ENCODE results near the gene ARMC2. TPM values are rescaled to one million over a fixed set of nuclear protein-coding genes. Genes with fewer than 3 reads are reported as not detected.
"Not testable (repeated sequence)": the region's sequence is repeated elsewhere in the genome, so short reads cannot be mapped to it uniquely, and the experiment has no call there.

The ARMC2 gene
- total RNA-seq, 2 experiments from 2014 or later = 10.3 to 10.9 TPM

- peaks cover 36% of the 10 kb centered on the region for H3K4me1 Mint-ChIP-seq (ENCODE audit: low read depth)
- no peak for ATAC-seq
- H3K9me3 Mint-ChIP-seq (ENCODE audit: insufficient read depth) = no peaks in the 10 kb centered on the region
- no peak overlapping the region for H3K27ac Mint-ChIP-seq
- DNase-seq = no peak
- H3K27me3 Mint-ChIP-seq (ENCODE audit: low read depth) = peaks cover 5% of the 10 kb centered on the region
- POLR2A ChIA-PET = no interaction called here
- CTCF ChIA-PET = interaction anchor here (0.5 to 1.3 kb wide), 4 partner anchors 15 to 1126 kb away, joined by 3 read pairs; no protein-coding TSS in a partner anchor
- peaks cover 22% of the 10 kb centered on the region for H3K36me3 Mint-ChIP-seq (ENCODE audit: low read depth)
- no peak overlapping the region for H3K4me3 Mint-ChIP-seq
Observed at GRCh38 chr6:108850669-108851465, 2.6 kb downstream of the ARMC2 start.

- DNase-seq (no peak), ATAC-seq (no peak)
- Mint-ChIP-seq H3K36me3 (ENCODE audit: low read depth) (peaks cover 31% of the 10 kb centered on the region), H3K27me3 (ENCODE audit: low read depth) (no peaks in the 10 kb centered on the region), H3K9me3 (ENCODE audit: insufficient read depth) (peaks cover 5% of the 10 kb centered on the region), H3K4me3 (no peak overlapping the region), H3K4me1 (ENCODE audit: low read depth) (peaks cover 36% of the 10 kb centered on the region), H3K27ac (no peak overlapping the region)
- CTCF ChIA-PET = interaction anchor here (1.3 kb wide), 1 partner anchor 14 kb away, joined by 3 read pairs; no protein-coding TSS in a partner anchor
- POLR2A ChIA-PET = no interaction called here
Observed at GRCh38 chr6:108851756-108852155, 3.5 kb downstream of the ARMC2 start.

GRCh38 chr6:108853077-108853476 lies 4.9 kb downstream of the ARMC2 start:
- peaks cover 42% of the 10 kb centered on the region for H3K36me3 Mint-ChIP-seq (ENCODE audit: low read depth)
- ATAC-seq (no peak), DNase-seq (no peak)
- no peaks in the 10 kb centered on the region for H3K27me3 Mint-ChIP-seq (ENCODE audit: low read depth)
- peaks cover 26% of the 10 kb centered on the region for H3K4me1 Mint-ChIP-seq (ENCODE audit: low read depth)
- H3K27ac Mint-ChIP-seq = no peak overlapping the region
- H3K4me3 Mint-ChIP-seq = no peak overlapping the region
- ChIA-PET POLR2A (no interaction called here), CTCF (no interaction called here)
- peaks cover 14% of the 10 kb centered on the region for H3K9me3 Mint-ChIP-seq (ENCODE audit: insufficient read depth)

GRCh38 chr6:108862479-108863191 lies 14.4 kb downstream of the ARMC2 start:
- Mint-ChIP-seq H3K4me1 (ENCODE audit: low read depth) (peaks cover 36% of the 10 kb centered on the region), H3K36me3 (ENCODE audit: low read depth) (peaks cover 49% of the 10 kb centered on the region), H3K27ac (peak overlapping the region; percentile 53), H3K9me3 (ENCODE audit: insufficient read depth) (peaks cover under 1% of the 10 kb centered on the region), H3K4me3 (no peak overlapping the region), H3K27me3 (ENCODE audit: low read depth) (no peaks in the 10 kb centered on the region)
- DNase-seq (no peak), ATAC-seq (no peak)
- CTCF ChIA-PET = interaction anchor here (1.0 to 1.3 kb wide), 3 partner anchors 9 to 31 kb away, joined by 3 to 4 read pairs (median 3); no protein-coding TSS in a partner anchor
- POLR2A ChIA-PET = interaction anchor here (0.6 kb wide), 1 partner anchor 798 kb away, joined by 3 read pairs; no protein-coding TSS in a partner anchor

- H3K27me3 Mint-ChIP-seq (ENCODE audit: low read depth); H3K9me3 Mint-ChIP-seq (ENCODE audit: insufficient read depth): not testable (repeated sequence)
- Mint-ChIP-seq H3K4me3 (peak overlapping the region; percentile 9), H3K27ac (peak overlapping the region; percentile 74), H3K4me1 (ENCODE audit: low read depth) (peaks cover 46% of the 10 kb centered on the region), H3K36me3 (ENCODE audit: low read depth) (peaks cover 49% of the 10 kb centered on the region)
- DNase-seq (peak; percentile 49), ATAC-seq (peak; percentile 82)
- ChIA-PET CTCF (interaction anchor here (0.7 to 2.3 kb wide), 17 partner anchors 9 to 59 kb away, joined by 3 to 7 read pairs (median 3); partner anchors contain the start of gene ARMC2), POLR2A (interaction anchor here (0.6 to 1.0 kb wide), 3 partner anchors 9 to 161 kb away, joined by 3 to 5 read pairs (median 4); no protein-coding TSS in a partner anchor)
Observed at GRCh38 chr6:108865751-108866286, 17.6 kb downstream of the ARMC2 start.

GRCh38 chr6:108866798-108867197 lies 18.6 kb downstream of the ARMC2 start:
- Mint-ChIP-seq H3K9me3 (ENCODE audit: insufficient read depth) (no peaks in the 10 kb centered on the region), H3K27me3 (ENCODE audit: low read depth) (no peaks in the 10 kb centered on the region), H3K36me3 (ENCODE audit: low read depth) (peaks cover 52% of the 10 kb centered on the region), H3K4me3 (no peak overlapping the region), H3K4me1 (ENCODE audit: low read depth) (peaks cover 55% of the 10 kb centered on the region), H3K27ac (no peak overlapping the region)
- no peak for DNase-seq
- POLR2A ChIA-PET = no interaction called here
- CTCF ChIA-PET = interaction anchor here (1.0 to 2.3 kb wide), 12 partner anchors 10 to 58 kb away, joined by 3 to 7 read pairs (median 4); partner anchors contain the start of gene ARMC2
- ATAC-seq = no peak

- ChIA-PET CTCF (no interaction called here), POLR2A (no interaction called here)
- Mint-ChIP-seq H3K4me1 (ENCODE audit: low read depth) (peaks cover 63% of the 10 kb centered on the region), H3K27me3 (ENCODE audit: low read depth) (no peaks in the 10 kb centered on the region), H3K9me3 (ENCODE audit: insufficient read depth) (peaks cover 5% of the 10 kb centered on the region), H3K36me3 (ENCODE audit: low read depth) (peaks cover 58% of the 10 kb centered on the region), H3K27ac (no peak overlapping the region), H3K4me3 (no peak overlapping the region)
- ATAC-seq (no peak), DNase-seq (no peak)
Observed at GRCh38 chr6:108868647-108869046, 20.4 kb downstream of the ARMC2 start.

- Mint-ChIP-seq H3K27me3 (ENCODE audit: low read depth) (no peaks in the 10 kb centered on the region), H3K9me3 (ENCODE audit: insufficient read depth) (peaks cover 5% of the 10 kb centered on the region), H3K4me1 (ENCODE audit: low read depth) (peaks cover 70% of the 10 kb centered on the region), H3K27ac (no peak overlapping the region), H3K4me3 (no peak overlapping the region), H3K36me3 (ENCODE audit: low read depth) (peaks cover 54% of the 10 kb centered on the region)
- no peak for ATAC-seq
- ChIA-PET POLR2A (interaction anchor here (0.6 kb wide), 1 partner anchor 140 kb away, joined by 3 read pairs; no protein-coding TSS in a partner anchor), CTCF (interaction anchor here (2.4 kb wide), 1 partner anchor 45 kb away, joined by 7 read pairs; no protein-coding TSS in a partner anchor)
- no peak for DNase-seq
Observed at GRCh38 chr6:108869876-108870275, 21.7 kb downstream of the ARMC2 start.

- Mint-ChIP-seq H3K36me3 (ENCODE audit: low read depth) (peaks cover 54% of the 10 kb centered on the region), H3K9me3 (ENCODE audit: insufficient read depth) (peaks cover 5% of the 10 kb centered on the region), H3K4me3 (no peak overlapping the region), H3K27ac (peak overlapping the region; percentile 8), H3K27me3 (ENCODE audit: low read depth) (no peaks in the 10 kb centered on the region), H3K4me1 (ENCODE audit: low read depth) (peaks cover 75% of the 10 kb centered on the region)
- ATAC-seq (no peak), DNase-seq (no peak)
- POLR2A ChIA-PET = interaction anchor here (0.9 to 1.4 kb wide), 2 partner anchors 13 to 25 kb away, joined by 3 to 5 read pairs; no protein-coding TSS in a partner anchor
- CTCF ChIA-PET = interaction anchor here (1.4 to 3.8 kb wide), 3 partner anchors 9 to 45 kb away, joined by 3 to 24 read pairs (median 7); no protein-coding TSS in a partner anchor
Observed at GRCh38 chr6:108870357-108870756, 22.1 kb downstream of the ARMC2 start.

- H3K36me3 Mint-ChIP-seq (ENCODE audit: low read depth) = peaks cover 56% of the 10 kb centered on the region
- DNase-seq (peak; percentile 55), ATAC-seq (no peak)
- H3K4me3 Mint-ChIP-seq = no peak overlapping the region
- H3K27ac Mint-ChIP-seq = peak overlapping the region; percentile 86
- POLR2A ChIA-PET = interaction anchor here (1.0 to 3.4 kb wide), 2 partner anchors 12 to 24 kb away, joined by 3 to 24 read pairs; no protein-coding TSS in a partner anchor
- peaks cover 5% of the 10 kb centered on the region for H3K9me3 Mint-ChIP-seq (ENCODE audit: insufficient read depth)
- H3K27me3 Mint-ChIP-seq (ENCODE audit: low read depth) = no peaks in the 10 kb centered on the region
- CTCF ChIA-PET = interaction anchor here (0.8 to 3.8 kb wide), 9 partner anchors 9 to 200 kb away, joined by 3 to 24 read pairs (median 5); no protein-coding TSS in a partner anchor
- peaks cover 66% of the 10 kb centered on the region for H3K4me1 Mint-ChIP-seq (ENCODE audit: low read depth)
Observed at GRCh38 chr6:108872141-108872557, 23.9 kb downstream of the ARMC2 start.

- ChIA-PET CTCF (interaction anchor here (0.8 to 3.8 kb wide), 5 partner anchors 10 to 200 kb away, joined by 3 to 24 read pairs (median 6); no protein-coding TSS in a partner anchor), POLR2A (interaction anchor here (3.4 kb wide), 1 partner anchor 11 kb away, joined by 24 read pairs; no protein-coding TSS in a partner anchor)
- H3K9me3 Mint-ChIP-seq (ENCODE audit: insufficient read depth) = peaks cover 5% of the 10 kb centered on the region
- peak overlapping the region; percentile 86 for H3K27ac Mint-ChIP-seq
- ATAC-seq = no peak
- H3K4me3 Mint-ChIP-seq = no peak overlapping the region
- peaks cover 59% of the 10 kb centered on the region for H3K36me3 Mint-ChIP-seq (ENCODE audit: low read depth)
- no peak for DNase-seq
- H3K27me3 Mint-ChIP-seq (ENCODE audit: low read depth) = no peaks in the 10 kb centered on the region
- peaks cover 63% of the 10 kb centered on the region for H3K4me1 Mint-ChIP-seq (ENCODE audit: low read depth)
Observed at GRCh38 chr6:108872575-108872974, 24.4 kb downstream of the ARMC2 start.

Data from activated CD8-positive, alpha-beta T cell treated with anti-CD3 and anti-CD28 coated beads, Interleukin-2, amount 10 ng/mL, durations not matched to agents 7 days and 5 days (primary cell).